HepG2 (cell line): ENCODE results near the gene GNPAT. TPM values are rescaled to one million over a fixed set of nuclear protein-coding genes. Genes with fewer than 3 reads are reported as not detected.

ENCODE experiments used
- ADNP ChIP-seq: sonication (generic); formaldehyde crosslinking; IDR thresholded peaks from 2 replicates; pipeline ENCODE4 v1.4.0; 2020; ENCODE audit warnings: missing genetic modification reagents
- CBX5 ChIP-seq: sonication (generic); formaldehyde crosslinking; IDR thresholded peaks from 2 replicates; pipeline ENCODE4 v1.4.0; 2020; ENCODE audit warnings: missing genetic modification reagents, borderline replicate concordance
- DMAP1 ChIP-seq: IDR thresholded peaks from 2 replicates; pipeline ENCODE4 v1.6.1; 2016
- ERF ChIP-seq: IDR thresholded peaks from 2 replicates; pipeline ENCODE4 v1.6.1; 2018; ENCODE audit warnings: missing biosample characterization, missing genetic modification reagents
- ETV5 ChIP-seq: IDR thresholded peaks from 2 replicates; pipeline ENCODE4 v1.6.1; 2018; ENCODE audit warnings: missing biosample characterization, missing genetic modification reagents, inconsistent platforms, borderline replicate concordance
- FOXC1 ChIP-seq: sonication (generic); formaldehyde crosslinking; IDR thresholded peaks from 2 replicates; pipeline ENCODE4 v1.8.0; 2022; ENCODE audit warnings: mild to moderate bottlenecking, missing genetic modification reagents, borderline replicate concordance
- HBP1 ChIP-seq: IDR thresholded peaks from 2 replicates; pipeline ENCODE4 v1.6.1; 2016; ENCODE audit warnings: low read depth, control low read depth
- HOXA3 ChIP-seq: sonication (generic); formaldehyde crosslinking; IDR thresholded peaks from 2 replicates; pipeline ENCODE4 v1.5.0; 2020; ENCODE audit warnings: missing genetic modification reagents
- KDM2A ChIP-seq: sonication (generic); formaldehyde crosslinking; IDR thresholded peaks from 2 replicates; pipeline ENCODE4 v1.4.0; 2020; ENCODE audit warnings: low read depth, missing genetic modification reagents, borderline replicate concordance
- RCOR2 ChIP-seq: IDR thresholded peaks from 2 replicates; pipeline ENCODE4 v1.6.1; 2016; ENCODE audit warnings: missing biosample characterization, missing genetic modification reagents
- SALL1 ChIP-seq: sonication (generic); formaldehyde crosslinking; IDR thresholded peaks from 2 replicates; pipeline ENCODE4 v1.8.0; 2022; ENCODE audit warnings: mild to moderate bottlenecking, missing genetic modification reagents
- SMC3 ChIP-seq: IDR thresholded peaks from 2 replicates; pipeline ENCODE4 v1.6.1; 2011; ENCODE audit warnings: low read length, improper control_type of control experiment
- STAG1 ChIP-seq: sonication (generic); formaldehyde crosslinking; IDR thresholded peaks from 2 replicates; pipeline ENCODE4 v1.4.0; 2020; ENCODE audit warnings: missing genetic modification reagents
- ZMYM4 ChIP-seq: sonication (generic); formaldehyde crosslinking; IDR thresholded peaks from 2 replicates; pipeline ENCODE4 v1.8.1; 2023; ENCODE audit warnings: mild to moderate bottlenecking, missing genetic modification reagents
- ZNF121 ChIP-seq: sonication (generic); formaldehyde crosslinking; IDR thresholded peaks from 2 replicates; pipeline ENCODE4 v1.5.0; 2020; ENCODE audit warnings: mild to moderate bottlenecking, missing genetic modification reagents
- ZNF207 ChIP-seq: fragments of 450-650 bp; IDR thresholded peaks from 2 replicates; pipeline ENCODE4 v1.6.1; 2016; ENCODE audit warnings: antibody characterized with exemption, borderline replicate concordance
- ZNF687 ChIP-seq: sonication (generic); formaldehyde crosslinking; IDR thresholded peaks from 2 replicates; pipeline ENCODE4 v1.5.1; 2020; ENCODE audit warnings: mild to moderate bottlenecking, missing genetic modification reagents, moderate library complexity
- polyA plus RNA-seq, 8 experiments: library from polyadenylated mRNA; depleted of rRNA in 3 of 8; stranded (reverse) in 7 of 8; unstranded in 1 of 8; fragments of >200 nt; fragmentation: Illumina TruSeq in 4 of 8; extraction: Trizol in 4 of 8; gene quantifications; 2 replicates each; pipeline versions ENCODE4 v1.2.1 to v1.2.3, GENCODE V29; 2011 to 2016; ENCODE audit warnings: low read depth in 4 of 8, missing spikeins in 1 of 8, mixed read lengths in 1 of 8; ENCODE audit not compliant: insufficient read depth in 1 of 8
- total RNA-seq, 5 experiments: library from RNA; depleted of rRNA; stranded (reverse); fragments of >200 nt; fragmentation: Illumina TruSeq; extraction: Trizol; gene quantifications; 2 replicates each; pipeline ENCODE4 v1.2.3, GENCODE V29; 2016; ENCODE audit warnings: low read depth in 1 of 5
- TF ChIP-seq, protein P1 (sequence below): sonication (generic); formaldehyde crosslinking; IDR thresholded peaks from 2 replicates; pipeline ENCODE4 v1.4.0; 2020; ENCODE audit warnings: missing genetic modification reagents
- TF ChIP-seq, protein P2 (sequence below): sonication (generic); formaldehyde crosslinking; IDR thresholded peaks from 2 replicates; pipeline ENCODE4 v1.5.0; 2020; ENCODE audit warnings: mild to moderate bottlenecking, missing genetic modification reagents, moderate library complexity
- TF ChIP-seq, protein P3 (sequence below), 2 experiments: sonication (generic) in 1 of 2; formaldehyde crosslinking in 1 of 2; IDR thresholded peaks; 2 replicates each; pipeline versions ENCODE4 v1.4.0 to v1.6.1; 2018 to 2020; ENCODE audit warnings: missing genetic modification reagents in 2 of 2, borderline replicate concordance in 1 of 2, low read depth in 1 of 2, mild to moderate bottlenecking in 1 of 2, missing biosample characterization in 1 of 2

GNPAT gene
- total and polyA plus RNA-seq, 2 of the 13 experiments (the other 11 are each of a cell fraction or from before 2014, with no cell fraction given) = 58.3 to 114 TPM

- TF ChIP-seq, protein P1, sequence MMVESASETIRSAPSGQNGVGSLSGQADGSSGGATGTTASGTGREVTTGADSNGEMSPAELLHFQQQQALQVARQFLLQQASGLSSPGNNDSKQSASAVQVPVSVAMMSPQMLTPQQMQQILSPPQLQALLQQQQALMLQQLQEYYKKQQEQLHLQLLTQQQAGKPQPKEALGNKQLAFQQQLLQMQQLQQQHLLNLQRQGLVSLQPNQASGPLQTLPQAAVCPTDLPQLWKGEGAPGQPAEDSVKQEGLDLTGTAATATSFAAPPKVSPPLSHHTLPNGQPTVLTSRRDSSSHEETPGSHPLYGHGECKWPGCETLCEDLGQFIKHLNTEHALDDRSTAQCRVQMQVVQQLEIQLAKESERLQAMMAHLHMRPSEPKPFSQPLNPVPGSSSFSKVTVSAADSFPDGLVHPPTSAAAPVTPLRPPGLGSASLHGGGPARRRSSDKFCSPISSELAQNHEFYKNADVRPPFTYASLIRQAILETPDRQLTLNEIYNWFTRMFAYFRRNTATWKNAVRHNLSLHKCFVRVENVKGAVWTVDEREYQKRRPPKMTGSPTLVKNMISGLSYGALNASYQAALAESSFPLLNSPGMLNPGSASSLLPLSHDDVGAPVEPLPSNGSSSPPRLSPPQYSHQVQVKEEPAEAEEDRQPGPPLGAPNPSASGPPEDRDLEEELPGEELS (CRISPR knock-in tag) = no peak
- TF ChIP-seq ERF (CRISPR knock-in tag) (peak; percentile 43; the same call in 1 of the 2 replicates), DMAP1 (CRISPR knock-in tag) (no peak), SMC3 (peak; percentile 42), ETV5 (CRISPR knock-in tag) (peak; percentile 24; the same call in 1 of the 2 replicates), ZNF207 (no peak), HOXA3 (CRISPR knock-in tag) (0 out of 2 replicates have a peak, but pooled peaks have one; percentile 15), STAG1 (CRISPR knock-in tag) (peak; percentile 82), ZMYM4 (CRISPR knock-in tag) (peak; percentile 55; the same call in 1 of the 2 replicates), ZNF121 (CRISPR knock-in tag) (peak; percentile 94), SALL1 (CRISPR knock-in tag) (peak; percentile 50; the same call in 1 of the 2 replicates), KDM2A (CRISPR knock-in tag) (peak; percentile 52; the same call in 1 of the 2 replicates), RCOR2 (CRISPR knock-in tag) (no peak), CBX5 (CRISPR knock-in tag) (peak; percentile 38; the same call in 1 of the 2 replicates), ZNF687 (CRISPR knock-in tag) (peak; percentile 39), FOXC1 (0 out of 2 replicates have a peak, but pooled peaks have one; percentile 31), ADNP (CRISPR knock-in tag) (no peak), HBP1 (CRISPR knock-in tag) (no peak)
- TF ChIP-seq, protein P2, sequence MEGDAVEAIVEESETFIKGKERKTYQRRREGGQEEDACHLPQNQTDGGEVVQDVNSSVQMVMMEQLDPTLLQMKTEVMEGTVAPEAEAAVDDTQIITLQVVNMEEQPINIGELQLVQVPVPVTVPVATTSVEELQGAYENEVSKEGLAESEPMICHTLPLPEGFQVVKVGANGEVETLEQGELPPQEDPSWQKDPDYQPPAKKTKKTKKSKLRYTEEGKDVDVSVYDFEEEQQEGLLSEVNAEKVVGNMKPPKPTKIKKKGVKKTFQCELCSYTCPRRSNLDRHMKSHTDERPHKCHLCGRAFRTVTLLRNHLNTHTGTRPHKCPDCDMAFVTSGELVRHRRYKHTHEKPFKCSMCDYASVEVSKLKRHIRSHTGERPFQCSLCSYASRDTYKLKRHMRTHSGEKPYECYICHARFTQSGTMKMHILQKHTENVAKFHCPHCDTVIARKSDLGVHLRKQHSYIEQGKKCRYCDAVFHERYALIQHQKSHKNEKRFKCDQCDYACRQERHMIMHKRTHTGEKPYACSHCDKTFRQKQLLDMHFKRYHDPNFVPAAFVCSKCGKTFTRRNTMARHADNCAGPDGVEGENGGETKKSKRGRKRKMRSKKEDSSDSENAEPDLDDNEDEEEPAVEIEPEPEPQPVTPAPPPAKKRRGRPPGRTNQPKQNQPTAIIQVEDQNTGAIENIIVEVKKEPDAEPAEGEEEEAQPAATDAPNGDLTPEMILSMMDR = peak; percentile 84
- TF ChIP-seq, protein P3, sequence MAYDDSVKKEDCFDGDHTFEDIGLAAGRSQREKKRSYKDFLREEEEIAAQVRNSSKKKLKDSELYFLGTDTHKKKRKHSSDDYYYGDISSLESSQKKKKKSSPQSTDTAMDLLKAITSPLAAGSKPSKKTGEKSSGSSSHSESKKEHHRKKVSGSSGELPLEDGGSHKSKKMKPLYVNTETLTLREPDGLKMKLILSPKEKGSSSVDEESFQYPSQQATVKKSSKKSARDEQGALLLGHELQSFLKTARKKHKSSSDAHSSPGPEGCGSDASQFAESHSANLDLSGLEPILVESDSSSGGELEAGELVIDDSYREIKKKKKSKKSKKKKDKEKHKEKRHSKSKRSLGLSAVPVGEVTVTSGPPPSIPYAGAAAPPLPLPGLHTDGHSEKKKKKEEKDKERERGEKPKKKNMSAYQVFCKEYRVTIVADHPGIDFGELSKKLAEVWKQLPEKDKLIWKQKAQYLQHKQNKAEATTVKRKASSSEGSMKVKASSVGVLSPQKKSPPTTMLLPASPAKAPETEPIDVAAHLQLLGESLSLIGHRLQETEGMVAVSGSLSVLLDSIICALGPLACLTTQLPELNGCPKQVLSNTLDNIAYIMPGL (CRISPR knock-in tag; IDR thresholded peaks at IDR 0.05; ENCODE audit: borderline replicate concordance in 1 of 2, low read depth in 1 of 2) = 0 out of 4 replicates have a peak, but pooled peaks of 1 of the 2 experiments have one; percentile 35
Measured at GRCh38 chr1:231315887-231316286, 74.9 kb downstream of the GNPAT start (continued).
